Smooth muscle cell (in vitro differentiated cells): ENCODE data around the gene NUP62. TPM values are rescaled to one million over a fixed set of nuclear protein-coding genes. Genes with fewer than 3 reads are reported as not detected.

ENCODE experiments used
- DNase-seq: peaks from one replicate; lab custom pipeline; 2025; ENCODE audit not compliant: unreplicated experiment; lab: John Stamatoyannopoulos, UW
- H2AFZ ChIP-seq: fragments of 200-600 bp; sonication (generic); 2 replicates; pipeline ENCODE4 v1.6.0; 2016; ENCODE audit warnings: antibody characterized with exemption, low read depth, mild to moderate bottlenecking
- H3F3A ChIP-seq: fragments of 200-600 bp; sonication (generic); 2 replicates; pipeline ENCODE4 v1.6.0; 2017; ENCODE audit warnings: antibody characterized with exemption, low read depth
- H3K27ac ChIP-seq: fragments of 200-600 bp; sonication (generic); 2 replicates; pipeline ENCODE4 v1.5.1; 2016; ENCODE audit warnings: low read depth, mild to moderate bottlenecking
- H3K27me3 ChIP-seq: fragments of 200-600 bp; sonication (generic); 2 replicates; pipeline ENCODE4 v1.6.1; 2016; ENCODE audit warnings: low read depth, mild to moderate bottlenecking
- H3K36me3 ChIP-seq: fragments of 200-600 bp; sonication (generic); 2 replicates; pipeline ENCODE4 v1.5.1; 2016; ENCODE audit warnings: low read depth
- H3K4me1 ChIP-seq: fragments of 200-600 bp; sonication (generic); 2 replicates; pipeline ENCODE4 v1.5.1; 2016; ENCODE audit warnings: low read depth
- H3K4me2 ChIP-seq: fragments of 200-600 bp; sonication (generic); 2 replicates; pipeline ENCODE4 v1.6.0; 2016; ENCODE audit warnings: mild to moderate bottlenecking
- H3K4me3 ChIP-seq: fragments of 200-600 bp; sonication (generic); 2 replicates; pipeline ENCODE4 v1.5.1; 2016; ENCODE audit warnings: mild to moderate bottlenecking
- H3K79me2 ChIP-seq: fragments of 200-600 bp; sonication (generic); 2 replicates; pipeline ENCODE4 v1.6.0; 2016; ENCODE audit warnings: low read depth, mild to moderate bottlenecking
- H3K9ac ChIP-seq: fragments of 200-600 bp; sonication (generic); 2 replicates; pipeline ENCODE4 v1.6.0; 2016; ENCODE audit warnings: low read depth
- H3K9me3 ChIP-seq: fragments of 200-600 bp; sonication (generic); replicated peaks from 2 replicates; pipeline ENCODE4 v1.5.1; 2016; ENCODE audit warnings: low read depth
- H4K20me1 ChIP-seq: fragments of 200-600 bp; sonication (generic); 2 replicates; pipeline ENCODE4 v1.6.0; 2016; ENCODE audit warnings: low read depth
- WGBS: methylation state at CpG from one replicate; pipeline ENCODE4 v1.1.7; 2016; ENCODE audit warnings: low lambda C conversion rate; 5-methylcytosine and 5-hydroxymethylcytosine counted together
- polyA plus RNA-seq: library from polyadenylated mRNA; unstranded; fragments of >200 nt; fragmentation: Nextera tagmentation; extraction: Ambion mirVana; gene quantifications from 2 replicates; pipeline ENCODE4 v1.2.1, GENCODE V29; 2016
- total RNA-seq: library from RNA; depleted of rRNA; stranded (reverse); fragments of >200 nt; gene quantifications from 2 replicates; pipeline ENCODE4 v1.2.3, GENCODE V29; 2014
- TF ChIP-seq, protein P1 (sequence below): fragments of 200-600 bp; sonication (generic); IDR thresholded peaks from 2 replicates; pipeline ENCODE4 v1.5.1; 2017; ENCODE audit warnings: borderline replicate concordance, mild to moderate bottlenecking, antibody characterized with exemption; ENCODE audit not compliant: insufficient read depth, poor library complexity, severe bottlenecking

The NUP62 gene
- total and polyA plus RNA-seq, 2 experiments from 2014 or later, result 24.2 to 29.5 TPM

DNA sequence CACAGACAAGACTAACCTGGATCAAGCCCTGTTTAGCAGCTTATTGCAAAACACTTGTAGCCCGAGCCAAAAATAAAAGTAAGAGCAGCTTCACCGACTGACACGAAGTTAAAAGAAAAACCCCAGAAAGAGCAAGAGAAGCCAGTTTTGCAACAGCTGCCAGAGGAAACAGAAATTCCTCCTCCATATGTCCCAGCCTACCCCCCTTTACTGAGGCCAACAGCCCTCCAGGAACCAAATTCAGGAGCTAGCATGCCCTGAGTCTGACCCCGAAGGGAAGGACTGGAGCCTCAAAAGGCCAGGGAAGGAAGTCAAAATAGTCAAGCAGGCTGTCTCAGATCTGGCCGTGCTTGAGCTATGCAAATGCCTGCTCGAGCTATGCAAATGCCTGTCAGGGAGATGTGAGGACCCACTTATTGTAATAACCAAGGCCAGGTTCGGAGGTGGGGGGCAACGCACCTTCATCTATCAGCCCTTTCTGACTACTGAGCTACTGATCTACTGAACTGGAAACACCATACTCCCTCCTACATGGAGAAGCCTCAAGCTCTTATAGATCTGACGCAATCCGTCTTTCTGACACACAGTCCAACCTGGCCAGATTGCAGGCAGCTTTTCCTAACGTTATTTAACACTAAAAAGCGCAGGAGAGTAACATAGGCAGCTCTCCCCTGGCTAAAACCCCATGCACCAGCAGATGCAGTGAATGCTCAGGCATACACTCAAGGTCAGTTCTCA lies 25.0 kb upstream of the NUP62 start:
- DNase-seq, result no peak
- Histone ChIP-seq H3K4me2 (no peak overlapping the region), H4K20me1 (no peaks in the 10 kb centered on the region), H3K4me3 (no peak overlapping the region), H3K36me3 (no peaks in the 10 kb centered on the region), H2AFZ (no peak overlapping the region), H3K27ac (no peak overlapping the region), H3K27me3 (no peaks in the 10 kb centered on the region), H3K9me3 (no peaks in the 10 kb centered on the region), H3F3A (no peaks in the 10 kb centered on the region), H3K9ac (no peak overlapping the region), H3K79me2 (no peaks in the 10 kb centered on the region), H3K4me1 (no peaks in the 10 kb centered on the region)
- WGBS, result 77% methylated on average over 12 of the region's 12 CpGs
- TF ChIP-seq, protein P1, sequence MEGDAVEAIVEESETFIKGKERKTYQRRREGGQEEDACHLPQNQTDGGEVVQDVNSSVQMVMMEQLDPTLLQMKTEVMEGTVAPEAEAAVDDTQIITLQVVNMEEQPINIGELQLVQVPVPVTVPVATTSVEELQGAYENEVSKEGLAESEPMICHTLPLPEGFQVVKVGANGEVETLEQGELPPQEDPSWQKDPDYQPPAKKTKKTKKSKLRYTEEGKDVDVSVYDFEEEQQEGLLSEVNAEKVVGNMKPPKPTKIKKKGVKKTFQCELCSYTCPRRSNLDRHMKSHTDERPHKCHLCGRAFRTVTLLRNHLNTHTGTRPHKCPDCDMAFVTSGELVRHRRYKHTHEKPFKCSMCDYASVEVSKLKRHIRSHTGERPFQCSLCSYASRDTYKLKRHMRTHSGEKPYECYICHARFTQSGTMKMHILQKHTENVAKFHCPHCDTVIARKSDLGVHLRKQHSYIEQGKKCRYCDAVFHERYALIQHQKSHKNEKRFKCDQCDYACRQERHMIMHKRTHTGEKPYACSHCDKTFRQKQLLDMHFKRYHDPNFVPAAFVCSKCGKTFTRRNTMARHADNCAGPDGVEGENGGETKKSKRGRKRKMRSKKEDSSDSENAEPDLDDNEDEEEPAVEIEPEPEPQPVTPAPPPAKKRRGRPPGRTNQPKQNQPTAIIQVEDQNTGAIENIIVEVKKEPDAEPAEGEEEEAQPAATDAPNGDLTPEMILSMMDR, result no peak

GRCh38 chr19:49953416-49953815 lies 24.1 kb upstream of the NUP62 start:
- H2AFZ ChIP-seq, result no peak overlapping the region
- no peaks in the 10 kb centered on the region for H3K9me3 ChIP-seq
- H3K27me3 ChIP-seq, result no peaks in the 10 kb centered on the region
- DNase-seq, result no peak
- H4K20me1 ChIP-seq, result no peaks in the 10 kb centered on the region
- no peak overlapping the region for H3K4me3 ChIP-seq
- H3K27ac ChIP-seq, result no peak overlapping the region
- TF ChIP-seq, protein P1, result no peak
- no peaks in the 10 kb centered on the region for H3K79me2 ChIP-seq
- no peak overlapping the region for H3K4me2 ChIP-seq
- H3K9ac ChIP-seq, result no peak overlapping the region
- H3F3A ChIP-seq, result no peaks in the 10 kb centered on the region
- H3K36me3 ChIP-seq, result no peaks in the 10 kb centered on the region
- WGBS, result 91% methylated on average over 7 of the region's 7 CpGs
- H3K4me1 ChIP-seq, result no peaks in the 10 kb centered on the region

DNA sequence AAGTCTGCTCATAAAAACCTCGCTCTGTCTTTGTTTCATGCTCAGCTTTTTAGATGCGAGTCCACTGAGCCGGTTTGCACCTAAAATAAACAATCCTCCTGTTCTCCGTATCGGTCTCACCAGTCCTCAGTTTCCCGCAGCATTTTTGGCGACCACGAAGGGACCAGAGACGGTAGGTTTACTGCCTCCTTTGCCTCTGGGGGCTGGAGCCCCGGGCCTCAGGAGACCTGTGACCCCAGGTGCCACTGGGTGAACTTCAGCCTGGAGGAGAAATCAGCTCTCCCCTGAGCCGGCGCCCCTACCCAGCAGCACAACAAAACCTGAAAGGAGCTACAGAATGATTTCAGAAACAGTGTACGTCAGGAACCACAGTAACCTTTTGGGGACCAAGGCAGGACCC lies 23.6 kb upstream of the NUP62 start:
- no peak overlapping the region for H2AFZ ChIP-seq
- no peaks in the 10 kb centered on the region for H3K9me3 ChIP-seq
- no peaks in the 10 kb centered on the region for H4K20me1 ChIP-seq
- H3K27me3 ChIP-seq, result no peaks in the 10 kb centered on the region
- H3K36me3 ChIP-seq, result no peaks in the 10 kb centered on the region
- H3K9ac ChIP-seq, result no peak overlapping the region
- no peak overlapping the region for H3K4me2 ChIP-seq
- H3F3A ChIP-seq, result no peaks in the 10 kb centered on the region
- no peak overlapping the region for H3K27ac ChIP-seq
- no peak for DNase-seq
- H3K79me2 ChIP-seq, result no peaks in the 10 kb centered on the region
- H3K4me1 ChIP-seq, result no peaks in the 10 kb centered on the region
- 94% methylated on average over 13 of the region's 13 CpGs for WGBS
- TF ChIP-seq, protein P1, result no peak
- no peak overlapping the region for H3K4me3 ChIP-seq

- Histone ChIP-seq H4K20me1 (no peaks in the 10 kb centered on the region), H3F3A (no peaks in the 10 kb centered on the region), H3K4me3 (no peak overlapping the region), H3K9ac (no peak overlapping the region), H3K79me2 (no peaks in the 10 kb centered on the region), H3K27me3 (no peaks in the 10 kb centered on the region), H3K27ac (no peak overlapping the region), H3K4me1 (no peaks in the 10 kb centered on the region), H3K4me2 (no peak overlapping the region), H3K36me3 (no peaks in the 10 kb centered on the region), H2AFZ (no peak overlapping the region), H3K9me3 (no peaks in the 10 kb centered on the region)
- no peak for DNase-seq
- TF ChIP-seq, protein P1, result no peak
Observed at GRCh38 chr19:49952479-49952836, 23.2 kb upstream of the NUP62 start.
